Endothelial cell of umbilical vein (primary cell): Measurements from ENCODE around the gene ZNF680. TPM values are rescaled to one million over a fixed set of nuclear protein-coding genes. Genes with fewer than 3 reads are reported as not detected.

Experiments used
- BruUV-seq: library from RNA; stranded (reverse); fragments of 400-500 nt; replicated peaks from 2 replicates; lab custom pipeline; 2021; lab: Mats Ljungman, UMichigan
- CTCF ChIA-PET: fragments of 300-600, 350-600 bp; sonication (Branson Sonifier 250); formaldehyde crosslinking; loops from one replicate; lab custom pipeline; 2021; ENCODE audit warnings: antibody characterized with exemption, inconsistent platforms; lab: Charles Lee
- POLR2A ChIA-PET: fragments of 300-600, 350-600 bp; sonication (Branson Sonifier 250); formaldehyde crosslinking; loops from one replicate; lab custom pipeline; 2021; ENCODE audit warnings: antibody characterized with exemption, inconsistent platforms; lab: Charles Lee
- DNase-seq: peaks from one replicate; pipeline ENCODE4 v3.0.0-alpha.2; 2011; ENCODE audit warnings: low read depth, low spot score
- FAIRE-seq: peaks from 2 replicates; lab custom pipeline; 2011; peaks lifted over from hg19 to GRCh38; lab: Jason Lieb, UNC
- H2AFZ ChIP-seq: 2 replicates; pipeline ENCODE4 v1.6.0; 2012; ENCODE audit warnings: low read depth, low read length, control low read depth, inconsistent platforms
- H3K27ac ChIP-seq: 2 replicates; pipeline ENCODE4 v1.5.1; 2011; ENCODE audit warnings: low read depth, mild to moderate bottlenecking, control low read depth, low read length, moderate library complexity; ENCODE audit not compliant: insufficient read depth
- H3K27me3 ChIP-seq, 2 experiments: 2 replicates each; pipeline versions ENCODE4 v1.6.0 to v1.6.1; 2011; ENCODE audit warnings: low read length in 2 of 2, mixed read lengths in 1 of 2; ENCODE audit not compliant: control insufficient read depth in 2 of 2, insufficient read depth in 2 of 2
- H3K36me3 ChIP-seq, 2 experiments: 2 replicates in 1 of 2; 3 replicates in 1 of 2; pipeline ENCODE4 v1.5.1; 2011; ENCODE audit warnings: low read length in 2 of 2, mild to moderate bottlenecking in 1 of 2, moderate library complexity in 1 of 2; ENCODE audit not compliant: control insufficient read depth in 2 of 2, insufficient read depth in 2 of 2; ENCODE audit errors: extremely low read depth in 1 of 2
- H3K4me1 ChIP-seq: 3 replicates; pipeline ENCODE4 v1.5.1; 2011; ENCODE audit warnings: mild to moderate bottlenecking, low read length; ENCODE audit not compliant: control insufficient read depth, insufficient read depth; ENCODE audit errors: extremely low read depth
- H3K4me2 ChIP-seq: 2 replicates; pipeline ENCODE4 v1.6.1; 2011; ENCODE audit warnings: low read length, control low read depth, mixed read lengths; ENCODE audit not compliant: insufficient read depth
- H3K4me3 ChIP-seq, 3 experiments: fragments of 200-600 bp in 1 of 3; sonication (generic), shearing (Covaris generic) in 1 of 3; replicated peaks in 1 of 3; 2 replicates each; pipeline ENCODE4 v1.5.1; 2011 to 2016; ENCODE audit warnings: control low read depth in 3 of 3, low read length in 3 of 3, mild to moderate bottlenecking in 2 of 3, inconsistent platforms in 1 of 3, low read depth in 1 of 3, moderate library complexity in 1 of 3; ENCODE audit not compliant: insufficient read depth in 1 of 3
- H3K79me2 ChIP-seq: 2 replicates; pipeline ENCODE4 v1.6.0; 2012; ENCODE audit warnings: low read length, inconsistent platforms; ENCODE audit not compliant: control insufficient read depth, insufficient read depth
- H3K9ac ChIP-seq: replicated peaks from 2 replicates; pipeline ENCODE3; 2011; ENCODE audit warnings: low read length, control low read depth; ENCODE audit not compliant: insufficient read depth; ENCODE audit errors: extremely low read depth
- H3K9me1 ChIP-seq: replicated peaks from 3 replicates; pipeline ENCODE4 v1.6.0; 2011; ENCODE audit warnings: mild to moderate bottlenecking, low read length; ENCODE audit not compliant: control insufficient read depth, insufficient read depth; ENCODE audit errors: extremely low read depth
- H3K9me3 ChIP-seq: replicated peaks from 2 replicates; pipeline ENCODE4 v1.5.1; 2012; ENCODE audit warnings: low read length, inconsistent platforms; ENCODE audit not compliant: control insufficient read depth, insufficient read depth
- H4K20me1 ChIP-seq: replicated peaks from 2 replicates; pipeline ENCODE3; 2011; ENCODE audit warnings: mild to moderate bottlenecking, low read length; ENCODE audit not compliant: control insufficient read depth, insufficient read depth; ENCODE audit errors: extremely low read depth
- EZH2 ChIP-seq: IDR thresholded peaks from 2 replicates; pipeline ENCODE4 v1.6.1; 2012; ENCODE audit warnings: borderline replicate concordance, low read depth, mild to moderate bottlenecking, moderate library complexity, low read length, inconsistent platforms; ENCODE audit not compliant: severe bottlenecking
- FOS ChIP-seq: IDR thresholded peaks from 2 replicates; pipeline ENCODE4 v1.6.1; 2011; ENCODE audit warnings: mild to moderate bottlenecking, low read length, moderate library complexity, borderline replicate concordance; ENCODE audit not compliant: insufficient read depth
- GATA2 ChIP-seq: IDR thresholded peaks from 2 replicates; pipeline ENCODE4 v1.7.0; 2011; ENCODE audit warnings: low read depth, mild to moderate bottlenecking, moderate library complexity, mixed read lengths, low read length; ENCODE audit not compliant: insufficient read length, insufficient read depth
- JUN ChIP-seq: IDR thresholded peaks from 2 replicates; pipeline ENCODE4 v1.6.1; 2011; ENCODE audit warnings: borderline replicate concordance, low read depth; ENCODE audit not compliant: insufficient read length, insufficient read depth
- MYC ChIP-seq: IDR thresholded peaks from one replicate; pipeline ENCODE4 v1.6.1; 2011; ENCODE audit warnings: mild to moderate bottlenecking, low read depth, low read length
- POLR2A ChIP-seq: IDR thresholded peaks from 2 replicates; pipeline ENCODE4 v1.6.1; 2012; ENCODE audit warnings: low read depth, mild to moderate bottlenecking, control low read depth, low read length
- POLR2AphosphoS5 ChIP-seq: IDR thresholded peaks from 2 replicates; pipeline ENCODE4 v1.6.1; 2012; ENCODE audit warnings: low read depth, mild to moderate bottlenecking, control low read depth, low read length, moderate library complexity; ENCODE audit not compliant: insufficient read depth
- dilution Hi-C: fragments of 300-500 bp; cut with MboI; formaldehyde crosslinking; loops from one replicate; pipeline ENCODE4 v1.15.0; 2019; ENCODE audit warnings: low sequenced_read_pairs; ENCODE audit not compliant: extremely low pct_ligation_motif_present
- intact Hi-C: fragments of 100-400 bp; cut with micrococcal nuclease; formaldehyde crosslinking; loops from one replicate; pipeline ENCODE4 v1.10.0; 2022
- polyA plus RNA-seq, 4 experiments: library from polyadenylated mRNA; depleted of rRNA in 3 of 4; stranded (reverse) in 3 of 4; unstranded in 1 of 4; fragments of >200 nt; gene quantifications; 2 replicates each; pipeline versions ENCODE4 v1.2.1 to v1.2.3, GENCODE V29; 2011 to 2012; ENCODE audit warnings: missing spikeins in 1 of 4
- total RNA-seq: library from RNA; stranded (reverse); gene quantifications from 2 replicates; pipeline ENCODE4 v1.2.3, GENCODE V29; 2021
- TF ChIP-seq, protein P1 (sequence below): IDR thresholded peaks from 2 replicates; pipeline ENCODE4 v1.6.1; 2011; ENCODE audit not compliant: insufficient read depth, insufficient read length
- TF ChIP-seq, protein P2 (sequence below), 2 donors: IDR thresholded peaks; 1 replicate in 1 of 2; 2 replicates in 1 of 2; pipeline ENCODE4 v1.5.1; 2011; ENCODE audit warnings: low read length in 2 of 2, mild to moderate bottlenecking in 2 of 2, moderate library complexity in 2 of 2, control low read depth in 1 of 2, inconsistent platforms in 1 of 2, low read depth in 1 of 2; ENCODE audit not compliant: insufficient read depth in 1 of 2; ENCODE audit errors: extremely low read depth in 1 of 2

Gene ZNF680
- total and polyA plus RNA-seq, 2 donors (not counting 3 experiments of a cell fraction or from before 2014, with no cell fraction given), result 1.0 to 10.8 TPM

DNA sequence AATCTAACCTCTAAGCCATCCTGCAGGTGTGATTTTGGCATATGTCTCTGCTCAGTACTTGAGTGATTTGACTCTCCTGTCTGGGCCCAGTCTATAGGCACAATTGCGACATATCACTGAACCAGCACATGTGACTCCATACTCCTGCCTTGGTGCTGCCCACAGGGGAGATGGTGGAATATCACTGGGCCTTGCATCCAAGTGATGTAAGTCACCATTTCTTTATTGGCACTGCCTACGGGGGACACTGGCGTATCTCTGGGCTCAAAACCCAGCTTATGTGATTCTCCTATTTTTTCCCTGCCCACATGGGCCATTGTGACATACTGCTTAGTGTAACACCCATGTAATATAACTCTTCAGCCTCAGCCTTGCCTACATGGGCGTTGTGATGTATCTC, 48.1 kb upstream of the ZNF680 start:
- dilution Hi-C loops, result no loop called here
- H2AFZ ChIP-seq, result no peak overlapping the region
- H3K9ac ChIP-seq, result no peak overlapping the region
- no TSS peak for BruUV-seq
- ChIA-PET POLR2A (no interaction called here), CTCF (no interaction called here)
- TF ChIP-seq GATA2, result no peak
- H3K4me1 ChIP-seq, result no peaks in the 10 kb centered on the region
- no peaks in the 10 kb centered on the region for H3K9me1 ChIP-seq
- intact Hi-C loops, result no loop called here
- H3K4me3 ChIP-seq, result no peak overlapping the region
- no peaks in the 10 kb centered on the region for H3K27me3 ChIP-seq
- H3K9me3 ChIP-seq, result no peaks in the 10 kb centered on the region
- no peaks in the 10 kb centered on the region for H4K20me1 ChIP-seq
- no peak overlapping the region for H3K4me2 ChIP-seq
- no peak for FAIRE-seq
- no peak for DNase-seq
- no peaks in the 10 kb centered on the region for H3K36me3 ChIP-seq
- H3K79me2 ChIP-seq, result no peaks in the 10 kb centered on the region
- H3K27ac ChIP-seq, result no peak overlapping the region

DNA sequence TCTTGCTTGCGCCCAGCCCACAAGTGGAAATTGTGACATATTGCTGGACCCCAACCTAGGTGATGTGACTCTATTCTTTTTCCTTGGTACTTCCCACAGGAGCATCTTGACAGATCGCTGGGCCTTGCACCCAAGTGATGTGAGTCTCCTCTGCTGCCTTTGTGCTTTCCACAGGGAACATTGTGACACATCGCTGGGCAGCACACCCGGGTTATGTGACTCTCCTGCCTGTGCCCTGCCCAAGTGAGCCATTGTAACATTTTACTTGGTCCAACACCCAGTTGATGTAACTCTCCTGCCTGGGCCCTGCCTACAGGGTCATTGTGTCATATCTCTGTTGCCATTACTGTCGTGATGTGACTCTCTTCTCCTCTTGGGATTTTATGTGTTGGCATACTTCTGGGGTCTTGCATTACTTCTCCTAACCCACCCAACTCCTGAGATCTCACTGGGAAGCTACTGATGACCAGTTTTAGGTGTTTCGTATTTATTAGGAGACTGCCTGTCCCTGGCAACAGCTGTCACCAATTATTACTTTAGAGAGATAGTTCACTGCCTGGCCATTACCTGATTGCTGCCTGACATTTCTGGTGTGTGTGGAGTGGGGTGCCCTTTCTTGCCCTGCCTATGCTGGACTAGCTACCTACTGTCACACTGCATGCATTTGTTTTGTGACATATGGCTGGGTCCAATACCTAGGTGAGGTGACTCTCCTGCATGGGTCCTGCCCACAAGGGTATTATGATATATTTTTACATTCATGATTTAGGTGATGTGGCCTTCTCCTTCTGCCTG, 45.4 kb upstream of the ZNF680 start:
- CTCF ChIA-PET, result no interaction called here
- BruUV-seq, result no TSS peak
- no peak for FAIRE-seq
- peaks cover 2% of the 10 kb centered on the region for H3K9me3 ChIP-seq
- intact Hi-C loops, result no loop called here
- no peaks in the 10 kb centered on the region for H4K20me1 ChIP-seq
- H3K4me2 ChIP-seq, result no peak overlapping the region
- no peak for DNase-seq
- H3K9me1 ChIP-seq, result no peaks in the 10 kb centered on the region
- POLR2A ChIA-PET, result no interaction called here
- no peaks in the 10 kb centered on the region for H3K27me3 ChIP-seq
- H3K27ac ChIP-seq, result no peak overlapping the region
- dilution Hi-C loops, result no loop called here
- no peaks in the 10 kb centered on the region for H3K36me3 ChIP-seq
- no peaks in the 10 kb centered on the region for H3K4me1 ChIP-seq
- no peak overlapping the region for H3K4me3 ChIP-seq
- no peak overlapping the region for H3K9ac ChIP-seq
- H2AFZ ChIP-seq, result no peak overlapping the region
- H3K79me2 ChIP-seq, result no peaks in the 10 kb centered on the region
- TF ChIP-seq, protein P1, sequence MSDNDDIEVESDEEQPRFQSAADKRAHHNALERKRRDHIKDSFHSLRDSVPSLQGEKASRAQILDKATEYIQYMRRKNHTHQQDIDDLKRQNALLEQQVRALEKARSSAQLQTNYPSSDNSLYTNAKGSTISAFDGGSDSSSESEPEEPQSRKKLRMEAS, result no peak
- TF ChIP-seq JUN (no peak), POLR2A (no peak), MYC (no peak), GATA2 (no peak), FOS (no peak), POLR2AphosphoS5 (no peak), EZH2 (no peak)
- TF ChIP-seq, protein P2, sequence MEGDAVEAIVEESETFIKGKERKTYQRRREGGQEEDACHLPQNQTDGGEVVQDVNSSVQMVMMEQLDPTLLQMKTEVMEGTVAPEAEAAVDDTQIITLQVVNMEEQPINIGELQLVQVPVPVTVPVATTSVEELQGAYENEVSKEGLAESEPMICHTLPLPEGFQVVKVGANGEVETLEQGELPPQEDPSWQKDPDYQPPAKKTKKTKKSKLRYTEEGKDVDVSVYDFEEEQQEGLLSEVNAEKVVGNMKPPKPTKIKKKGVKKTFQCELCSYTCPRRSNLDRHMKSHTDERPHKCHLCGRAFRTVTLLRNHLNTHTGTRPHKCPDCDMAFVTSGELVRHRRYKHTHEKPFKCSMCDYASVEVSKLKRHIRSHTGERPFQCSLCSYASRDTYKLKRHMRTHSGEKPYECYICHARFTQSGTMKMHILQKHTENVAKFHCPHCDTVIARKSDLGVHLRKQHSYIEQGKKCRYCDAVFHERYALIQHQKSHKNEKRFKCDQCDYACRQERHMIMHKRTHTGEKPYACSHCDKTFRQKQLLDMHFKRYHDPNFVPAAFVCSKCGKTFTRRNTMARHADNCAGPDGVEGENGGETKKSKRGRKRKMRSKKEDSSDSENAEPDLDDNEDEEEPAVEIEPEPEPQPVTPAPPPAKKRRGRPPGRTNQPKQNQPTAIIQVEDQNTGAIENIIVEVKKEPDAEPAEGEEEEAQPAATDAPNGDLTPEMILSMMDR (IDR thresholded peaks at IDR 0.05; ENCODE audit: extremely low read depth in 1 of 2, insufficient read depth in 1 of 2, low read depth in 1 of 2, low read length in 2 of 2), result no peak
